BE2C (cell line): ENCODE measurements around the gene NDOR1.
A peak's percentile ranks its signal among the peaks of the same experiment; 100 is the strongest.

Source experiments
- DNase-seq: peaks from one replicate; pipeline ENCODE4 v3.0.0-alpha.2; 2020
- H3K27me3 ChIP-seq: fragments of 250-450 bp; sonication (Bioruptor Pico); 2 replicates; pipeline ENCODE4 v1.5.1; 2020; ENCODE audit warnings: mild to moderate bottlenecking
- H3K36me3 ChIP-seq: fragments of 250-450 bp; sonication (Bioruptor Pico); 2 replicates; pipeline ENCODE4 v1.5.1; 2020; ENCODE audit warnings: mild to moderate bottlenecking
- H3K4me1 ChIP-seq: fragments of 250-450 bp; sonication (Bioruptor Pico); 2 replicates; pipeline ENCODE4 v1.5.1; 2020
- H3K4me3 ChIP-seq: 2 replicates; pipeline ENCODE4 v1.5.1; 2011; ENCODE audit warnings: low read depth, low read length
- H3K9me3 ChIP-seq: fragments of 250-450 bp; sonication (Bioruptor Pico); 2 replicates; pipeline ENCODE4 v1.5.1; 2020
- TF ChIP-seq, protein P1 (sequence below): IDR thresholded peaks from 2 replicates; pipeline ENCODE4 v1.5.1; 2012; ENCODE audit warnings: mild to moderate bottlenecking, low read depth, low read length

The NDOR1 gene

DNA sequence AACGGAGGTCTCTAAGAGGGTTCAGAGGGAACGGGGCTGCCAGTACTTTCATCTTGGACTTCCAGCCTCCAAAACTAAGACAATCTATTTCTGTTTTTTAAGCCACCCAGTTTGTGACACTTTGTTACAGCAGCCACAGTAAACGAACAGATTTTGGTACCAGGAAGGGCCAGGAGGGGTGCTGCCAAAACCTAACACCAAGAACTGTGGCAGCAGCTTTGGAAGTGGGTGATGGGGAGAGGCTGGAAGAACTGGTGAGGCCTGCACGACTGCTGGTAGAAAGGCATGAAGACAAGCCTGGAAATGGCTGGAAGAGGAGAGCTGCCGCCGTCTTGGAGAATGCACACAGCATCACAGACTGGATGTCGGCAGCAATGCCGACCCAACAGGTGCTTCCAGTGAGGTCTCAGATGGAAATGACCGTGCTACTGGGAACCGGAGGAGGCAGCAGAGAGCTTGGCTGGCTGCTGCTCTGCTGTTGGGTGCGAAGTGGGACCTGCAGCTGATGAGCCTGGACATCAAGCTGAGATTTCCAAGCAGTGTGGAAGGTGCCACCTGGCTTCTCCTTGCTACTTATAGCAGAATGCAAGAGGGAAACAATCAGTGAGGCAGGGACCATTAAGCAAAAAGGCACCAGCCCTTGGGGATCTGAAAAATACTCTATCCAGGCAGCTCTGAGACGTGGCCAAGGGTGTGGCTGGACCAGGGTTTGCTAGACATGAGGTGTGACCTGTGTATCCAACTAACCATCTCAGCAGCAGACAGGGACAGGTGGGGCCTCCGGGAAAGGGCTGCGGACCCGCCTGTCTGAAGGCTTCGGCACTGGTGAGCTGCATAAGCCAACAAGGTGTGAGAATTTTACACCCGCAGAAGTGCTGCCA, 29.0 kb upstream of the NDOR1 start:
- peak; percentile 69 for DNase-seq
- peaks cover 6% of the 10 kb centered on the region for H3K4me1 ChIP-seq
- TF ChIP-seq, protein P1, sequence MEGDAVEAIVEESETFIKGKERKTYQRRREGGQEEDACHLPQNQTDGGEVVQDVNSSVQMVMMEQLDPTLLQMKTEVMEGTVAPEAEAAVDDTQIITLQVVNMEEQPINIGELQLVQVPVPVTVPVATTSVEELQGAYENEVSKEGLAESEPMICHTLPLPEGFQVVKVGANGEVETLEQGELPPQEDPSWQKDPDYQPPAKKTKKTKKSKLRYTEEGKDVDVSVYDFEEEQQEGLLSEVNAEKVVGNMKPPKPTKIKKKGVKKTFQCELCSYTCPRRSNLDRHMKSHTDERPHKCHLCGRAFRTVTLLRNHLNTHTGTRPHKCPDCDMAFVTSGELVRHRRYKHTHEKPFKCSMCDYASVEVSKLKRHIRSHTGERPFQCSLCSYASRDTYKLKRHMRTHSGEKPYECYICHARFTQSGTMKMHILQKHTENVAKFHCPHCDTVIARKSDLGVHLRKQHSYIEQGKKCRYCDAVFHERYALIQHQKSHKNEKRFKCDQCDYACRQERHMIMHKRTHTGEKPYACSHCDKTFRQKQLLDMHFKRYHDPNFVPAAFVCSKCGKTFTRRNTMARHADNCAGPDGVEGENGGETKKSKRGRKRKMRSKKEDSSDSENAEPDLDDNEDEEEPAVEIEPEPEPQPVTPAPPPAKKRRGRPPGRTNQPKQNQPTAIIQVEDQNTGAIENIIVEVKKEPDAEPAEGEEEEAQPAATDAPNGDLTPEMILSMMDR = peak; percentile 89

DNA sequence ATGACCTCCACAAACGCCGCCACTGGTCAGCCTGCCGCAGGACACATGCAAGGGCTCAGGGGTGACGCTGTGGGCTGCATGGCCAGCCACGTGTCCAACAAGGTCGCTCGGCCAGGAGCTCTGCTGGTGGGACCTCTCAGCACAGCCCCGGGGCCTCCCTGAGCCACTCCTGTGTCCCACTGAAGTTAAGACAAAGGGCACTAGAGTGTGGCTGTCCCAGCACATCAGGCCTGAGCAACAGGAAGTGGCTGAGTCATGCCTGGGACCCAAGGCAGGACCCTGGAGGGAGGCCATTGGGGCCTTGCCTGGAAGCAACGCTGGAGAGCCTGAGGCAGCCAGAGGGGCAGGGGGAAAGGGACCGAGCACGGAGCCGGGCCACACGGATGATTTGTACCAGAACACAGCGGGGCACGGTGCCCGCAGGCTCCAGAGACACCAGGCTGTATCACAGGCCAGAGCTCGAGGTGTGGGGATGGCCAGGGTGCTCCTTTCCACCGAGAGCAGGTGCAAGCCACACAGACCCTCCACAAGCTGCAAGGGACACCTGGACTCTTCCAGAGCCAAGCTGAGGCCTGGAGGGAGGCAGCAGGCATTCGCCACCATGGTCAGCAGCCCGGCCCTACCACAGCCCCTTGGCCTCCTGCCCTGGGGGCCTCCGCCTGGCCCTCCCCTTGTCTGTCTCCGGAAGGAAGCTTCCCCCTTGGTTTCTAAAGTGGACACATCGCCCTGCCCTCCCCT, 27.1 kb upstream of the NDOR1 start:
- Histone ChIP-seq H3K4me1 (peaks cover 3% of the 10 kb centered on the region), H3K36me3 (peaks cover 24% of the 10 kb centered on the region), H3K9me3 (no peaks in the 10 kb centered on the region), H3K27me3 (peaks cover 7% of the 10 kb centered on the region; the same call in 1 of the 2 replicates), H3K4me3 (no peak overlapping the region)
- TF ChIP-seq, protein P1 = no peak
- DNase-seq = no peak

More for the DNA sequence above, 29.0 kb upstream of the NDOR1 start:
- H3K9me3 ChIP-seq = no peaks in the 10 kb centered on the region
- no peak overlapping the region for H3K4me3 ChIP-seq
- H3K36me3 ChIP-seq = peaks cover 13% of the 10 kb centered on the region
- H3K27me3 ChIP-seq = peaks cover 7% of the 10 kb centered on the region; the same call in 1 of the 2 replicates

DNA sequence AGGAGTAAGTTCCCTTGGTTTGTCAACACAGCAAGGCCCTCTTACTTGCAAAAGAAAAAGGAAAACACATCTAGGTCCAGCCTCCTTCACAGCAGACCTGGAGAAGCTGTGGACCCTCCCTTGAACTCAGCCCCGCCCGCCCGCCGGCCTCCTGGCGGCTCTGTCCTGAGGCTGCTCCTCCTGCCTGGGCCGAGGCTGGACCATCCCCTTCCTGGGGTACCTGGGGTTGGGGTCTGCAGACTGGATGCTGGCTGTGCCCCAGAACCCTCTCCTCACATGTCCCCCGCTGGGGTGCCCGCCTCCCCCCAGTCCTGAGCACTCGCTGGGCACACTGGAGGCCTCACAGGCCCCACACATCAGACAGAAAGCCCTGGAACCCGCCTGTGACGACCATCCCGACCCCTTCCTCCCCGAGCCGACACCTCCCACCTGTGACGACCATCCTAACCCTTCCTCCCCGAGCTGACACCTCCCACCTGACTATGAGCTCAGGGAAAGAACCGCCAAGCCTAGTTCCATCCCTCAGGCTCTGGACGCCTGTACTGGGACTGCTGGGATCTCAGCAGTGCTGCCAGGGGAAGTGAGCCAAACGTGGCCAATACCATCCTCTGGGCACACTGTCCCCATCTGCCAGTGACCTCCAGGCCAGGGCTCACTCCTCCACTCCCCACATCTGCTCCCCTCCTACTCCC, 26.4 kb upstream of the NDOR1 start:
- no peaks in the 10 kb centered on the region; the same call in 1 of the 2 replicates for H3K4me1 ChIP-seq
- peaks cover 6% of the 10 kb centered on the region; the same call in 1 of the 2 replicates for H3K27me3 ChIP-seq
- H3K9me3 ChIP-seq = no peaks in the 10 kb centered on the region
- TF ChIP-seq, protein P1 = no peak
- no peak overlapping the region for H3K4me3 ChIP-seq
- peaks cover 29% of the 10 kb centered on the region for H3K36me3 ChIP-seq
- DNase-seq = no peak

DNA sequence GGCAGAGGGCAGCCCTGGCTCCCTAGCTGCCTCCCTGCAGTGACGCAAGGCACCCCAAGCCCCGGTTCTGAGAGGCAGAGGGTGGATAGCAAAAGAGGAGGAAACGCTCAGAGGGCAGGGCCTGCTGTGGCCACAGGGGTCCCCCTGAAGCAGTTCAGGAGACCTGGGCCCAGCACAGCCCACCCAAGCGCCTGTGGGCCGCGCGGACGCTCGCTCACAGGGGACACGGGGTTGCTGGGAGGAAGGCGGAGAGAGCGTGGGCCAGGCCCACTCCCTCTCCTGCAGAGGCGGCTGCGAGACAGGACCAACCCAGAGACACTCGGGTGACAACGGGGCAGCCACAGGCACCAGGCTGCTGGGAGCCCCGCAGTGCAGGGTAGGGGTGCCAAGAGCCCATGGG, 25.7 kb upstream of the NDOR1 start:
- peaks cover 29% of the 10 kb centered on the region for H3K36me3 ChIP-seq
- DNase-seq = no peak
- no peaks in the 10 kb centered on the region for H3K9me3 ChIP-seq
- peaks cover 4% of the 10 kb centered on the region; the same call in 1 of the 2 replicates for H3K27me3 ChIP-seq
- no peak overlapping the region for H3K4me3 ChIP-seq
- no peaks in the 10 kb centered on the region for H3K4me1 ChIP-seq
- TF ChIP-seq, protein P1 = no peak

DNA sequence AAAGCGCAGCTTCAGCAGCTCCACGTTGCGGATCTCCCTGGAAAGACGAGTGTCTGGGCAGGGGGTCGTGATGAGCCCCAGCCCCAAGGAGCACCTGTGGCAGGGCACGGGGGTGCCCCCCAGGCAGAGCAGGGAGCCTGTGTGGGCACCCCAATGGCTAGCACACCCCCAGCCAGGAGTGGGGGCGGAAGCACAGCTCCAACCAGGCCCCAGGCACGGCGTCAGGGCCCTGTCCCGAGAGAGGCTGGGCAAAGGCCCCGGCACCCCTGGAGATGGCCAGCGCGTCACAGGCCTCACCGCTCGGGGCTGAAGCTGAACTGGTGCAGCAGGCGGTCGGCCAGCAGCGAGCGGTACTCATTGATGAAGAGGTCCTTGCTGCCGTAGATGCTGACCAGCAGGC, 25.0 kb upstream of the NDOR1 start:
- Histone ChIP-seq H3K27me3 (no peaks in the 10 kb centered on the region), H3K9me3 (no peaks in the 10 kb centered on the region), H3K36me3 (peaks cover 29% of the 10 kb centered on the region), H3K4me3 (no peak overlapping the region), H3K4me1 (no peaks in the 10 kb centered on the region)
- TF ChIP-seq, protein P1 = no peak
- DNase-seq = no peak
